Fibroblast of skin of abdomen (primary cell): ENCODE data around the gene RNASE1. TPM values are rescaled to one million over a fixed set of nuclear protein-coding genes. Genes with fewer than 3 reads are reported as not detected.
"Not testable (repeated sequence)": the region's sequence is repeated elsewhere in the genome, so short reads cannot be mapped to it uniquely, and the experiment has no call there.

Experiments used
- DNase-seq: peaks from one replicate; pipeline ENCODE4 v3.0.0-alpha.2; 2013
- polyA plus RNA-seq, 2 experiments: library from polyadenylated mRNA; unstranded; fragments of 120-200 nt; gene quantifications; one replicate each; pipeline ENCODE4 v1.2.1, GENCODE V29; 2013; ENCODE audit not compliant: insufficient read length in 2 of 2

Gene RNASE1
- polyA plus RNA-seq (2013, experiment 1 of 2; ENCODE audit: insufficient read length) = 0.32 TPM
- 0.55 TPM for polyA plus RNA-seq (2013, experiment 2 of 2; ENCODE audit: insufficient read length)

GRCh38 chr14:20802341-20803084, at the start of gene RNASE1:
RNASE1 (minus strand) TSS chr14:20802844; CDS start chr14:20802068, 776 bp downstream.
- no peak for DNase-seq

- DNase-seq = no peak
These were observed 46.4 kb upstream of the RNASE1 start for GRCh38 chr14:20848955-20849570.

GRCh38 chr14:20848316-20848954, 45.8 kb upstream of the RNASE1 start:
- DNase-seq = peak; percentile 46

- DNase-seq = no peak
These were observed 43.9 kb upstream of the RNASE1 start for GRCh38 chr14:20846560-20846959.

GRCh38 chr14:20841096-20841495, 38.5 kb upstream of the RNASE1 start:
- no peak for DNase-seq

GRCh38 chr14:20837831-20838230, 35.2 kb upstream of the RNASE1 start:
- no peak for DNase-seq

GRCh38 chr14:20836668-20837338, 34.2 kb upstream of the RNASE1 start:
- peak; percentile 10 for DNase-seq

GRCh38 chr14:20834899-20835298, 32.3 kb upstream of the RNASE1 start:
- DNase-seq = no peak

- DNase-seq = no peak
These were observed 28.2 kb upstream of the RNASE1 start for GRCh38 chr14:20830831-20831230.

GRCh38 chr14:20828024-20828694, 25.5 kb upstream of the RNASE1 start:
- DNase-seq = not testable (repeated sequence)

GRCh38 chr14:20827326-20827725, 24.7 kb upstream of the RNASE1 start:
- no peak for DNase-seq

- not testable (repeated sequence) for DNase-seq
These were observed 24.0 kb upstream of the RNASE1 start for GRCh38 chr14:20826666-20827065.

- no peak for DNase-seq
These were observed 21.2 kb upstream of the RNASE1 start for GRCh38 chr14:20823859-20824258.

- not testable (repeated sequence) for DNase-seq
These were observed 19.0 kb upstream of the RNASE1 start for GRCh38 chr14:20821521-20822108.

- DNase-seq = no peak
These were observed 17.6 kb upstream of the RNASE1 start for GRCh38 chr14:20820063-20820904.

GRCh38 chr14:20818861-20819260, 16.2 kb upstream of the RNASE1 start:
- no peak for DNase-seq

- DNase-seq = not testable (repeated sequence)
These were observed 13.3 kb upstream of the RNASE1 start for GRCh38 chr14:20815946-20816345.

- DNase-seq = no peak
These were observed 9.6 kb upstream of the RNASE1 start for GRCh38 chr14:20811986-20812975.

GRCh38 chr14:20809917-20810316, 7.3 kb upstream of the RNASE1 start:
- DNase-seq = no peak

- no peak for DNase-seq
These were observed 5.5 kb upstream of the RNASE1 start for GRCh38 chr14:20808162-20808483.
